Keratinocyte (primary cell): ENCODE measurements around the gene AFTPH. TPM values are rescaled to one million over a fixed set of nuclear protein-coding genes. Genes with fewer than 3 reads are reported as not detected.
A peak's percentile ranks its signal among the peaks of the same experiment; 100 is the strongest.

Experiments
- DNase-seq: peaks from one replicate; pipeline ENCODE4 v3.0.0-alpha.2; 2011; ENCODE audit warnings: low read depth, missing footprints, low spot score
- FAIRE-seq: peaks from 2 replicates; lab custom pipeline; 2011; peaks lifted over from hg19 to GRCh38; lab: Jason Lieb, UNC
- H2AFZ ChIP-seq: 2 replicates; pipeline ENCODE4 v1.6.0; 2012; ENCODE audit warnings: low read length, control low read depth, inconsistent platforms; ENCODE audit not compliant: control insufficient read depth
- H3K27ac ChIP-seq: 2 replicates; pipeline ENCODE4 v1.5.1; 2011; ENCODE audit warnings: low read length; ENCODE audit not compliant: control insufficient read depth, insufficient read depth
- H3K27me3 ChIP-seq: 3 replicates; pipeline ENCODE4 v1.6.0; 2011; ENCODE audit warnings: low read length; ENCODE audit not compliant: control insufficient read depth, insufficient read depth; ENCODE audit errors: extremely low read depth
- H3K36me3 ChIP-seq, 2 experiments: 2 replicates in 1 of 2; 3 replicates in 1 of 2; pipeline ENCODE4 v1.5.1; 2011; ENCODE audit warnings: low read length in 2 of 2, mild to moderate bottlenecking in 1 of 2; ENCODE audit not compliant: control insufficient read depth in 2 of 2, insufficient read depth in 2 of 2; ENCODE audit errors: extremely low read depth in 1 of 2
- H3K4me1 ChIP-seq: 3 replicates; pipeline ENCODE4 v1.5.1; 2011; ENCODE audit warnings: low read length; ENCODE audit not compliant: control insufficient read depth, insufficient read depth; ENCODE audit errors: extremely low read depth
- H3K4me2 ChIP-seq: 3 replicates; pipeline ENCODE4 v1.6.0; 2011; ENCODE audit warnings: low read depth, low read length; ENCODE audit not compliant: control insufficient read depth, insufficient read depth; ENCODE audit errors: extremely low read depth
- H3K4me3 ChIP-seq, 3 experiments: fragments of 200-600 bp in 1 of 3; sonication (generic) in 1 of 3; 2 replicates in 2 of 3; 3 replicates in 1 of 3; pipeline ENCODE4 v1.5.1; 2011 to 2016; ENCODE audit warnings: low read length in 3 of 3, mild to moderate bottlenecking in 3 of 3, control low read depth in 2 of 3, inconsistent platforms in 1 of 3, low read depth in 1 of 3, mixed read lengths in 1 of 3, mixed run types in 1 of 3, moderate library complexity in 1 of 3; ENCODE audit not compliant: control insufficient read depth in 2 of 3, insufficient read depth in 2 of 3; ENCODE audit errors: extremely low read depth in 1 of 3
- H3K79me2 ChIP-seq: 2 replicates; pipeline ENCODE4 v1.6.0; 2012; ENCODE audit warnings: low read length; ENCODE audit not compliant: control insufficient read depth, insufficient read depth
- H3K9ac ChIP-seq: 3 replicates; pipeline ENCODE4 v1.6.0; 2011; ENCODE audit warnings: low read length; ENCODE audit not compliant: control insufficient read depth, insufficient read depth; ENCODE audit errors: extremely low read depth
- H3K9me1 ChIP-seq: 3 replicates; pipeline ENCODE4 v1.6.0; 2011; ENCODE audit warnings: low read length; ENCODE audit not compliant: control insufficient read depth, insufficient read depth; ENCODE audit errors: extremely low read depth
- H3K9me3 ChIP-seq: 2 replicates; pipeline ENCODE4 v1.5.1; 2012; ENCODE audit warnings: low read depth, low read length; ENCODE audit not compliant: control insufficient read depth
- H4K20me1 ChIP-seq: 3 replicates; pipeline ENCODE4 v1.6.0; 2011; ENCODE audit warnings: low read length; ENCODE audit not compliant: control insufficient read depth, insufficient read depth; ENCODE audit errors: extremely low read depth
- EZH2 ChIP-seq: IDR thresholded peaks from one replicate; pipeline ENCODE4 v1.6.1; 2012; ENCODE audit warnings: inconsistent platforms, mild to moderate bottlenecking, low read length, moderate library complexity
- dilution Hi-C: fragments of 300-500 bp; cut with MboI; formaldehyde crosslinking; loops from one replicate; pipeline ENCODE4 v1.7.0; 2020; ENCODE audit warnings: low sequenced_read_pairs; ENCODE audit not compliant: extremely low pct_ligation_motif_present
- polyA plus RNA-seq, 5 experiments: library from polyadenylated mRNA; depleted of rRNA in 3 of 5; stranded (reverse) in 3 of 5; stranded (forward) in 1 of 5; unstranded in 1 of 5; fragments of >200 nt; gene quantifications; 1 replicate in 1 of 5; 2 replicates in 3 of 5; 3 replicates in 1 of 5; pipeline versions ENCODE4 v1.2.1 to v1.2.3, GENCODE V29; 2011 to 2012; ENCODE audit warnings: missing spikeins in 2 of 5, low read depth in 1 of 5, low replicate concordance in 1 of 5
- TF ChIP-seq, protein P1 (sequence below), 3 experiments: IDR thresholded peaks in 1 of 3; conservative IDR thresholded peaks in 1 of 3; optimal IDR thresholded peaks in 1 of 3; 2 replicates in 2 of 3; 3 replicates in 1 of 3; pipeline versions ENCODE3 to v1.5.1; 2011; ENCODE audit warnings: low read length in 3 of 3, mild to moderate bottlenecking in 3 of 3, moderate library complexity in 2 of 3, control low read depth in 1 of 3, inconsistent platforms in 1 of 3; ENCODE audit not compliant: insufficient read depth in 2 of 3; ENCODE audit errors: extremely low read depth in 1 of 3

AFTPH gene
- polyA plus RNA-seq, 1 donor (not counting 4 experiments of a cell fraction or from before 2014, with no cell fraction given), result 28.3 TPM

- Histone ChIP-seq H3K27ac (peak overlapping the region; percentile 91), H3K4me2 (peak overlapping the region; percentile 83), H3K27me3 (no peaks in the 10 kb centered on the region), H3K4me1 (peaks cover 72% of the 10 kb centered on the region), H4K20me1 (no peaks in the 10 kb centered on the region), H3K36me3 (peaks cover 13 to 15% of the 10 kb centered on the region in 2 experiments), H3K4me3 (peak overlapping the region in 2 of 3 experiments; percentile 9 to 25), H3K79me2 (peaks cover 76% of the 10 kb centered on the region), H3K9ac (peak overlapping the region; percentile 63), H2AFZ (no peak overlapping the region), H3K9me1 (peaks cover 3% of the 10 kb centered on the region), H3K9me3 (no peaks in the 10 kb centered on the region)
- dilution Hi-C loops, result no loop called here
- DNase-seq, result no peak
- TF ChIP-seq EZH2, result no peak
- TF ChIP-seq, protein P1, sequence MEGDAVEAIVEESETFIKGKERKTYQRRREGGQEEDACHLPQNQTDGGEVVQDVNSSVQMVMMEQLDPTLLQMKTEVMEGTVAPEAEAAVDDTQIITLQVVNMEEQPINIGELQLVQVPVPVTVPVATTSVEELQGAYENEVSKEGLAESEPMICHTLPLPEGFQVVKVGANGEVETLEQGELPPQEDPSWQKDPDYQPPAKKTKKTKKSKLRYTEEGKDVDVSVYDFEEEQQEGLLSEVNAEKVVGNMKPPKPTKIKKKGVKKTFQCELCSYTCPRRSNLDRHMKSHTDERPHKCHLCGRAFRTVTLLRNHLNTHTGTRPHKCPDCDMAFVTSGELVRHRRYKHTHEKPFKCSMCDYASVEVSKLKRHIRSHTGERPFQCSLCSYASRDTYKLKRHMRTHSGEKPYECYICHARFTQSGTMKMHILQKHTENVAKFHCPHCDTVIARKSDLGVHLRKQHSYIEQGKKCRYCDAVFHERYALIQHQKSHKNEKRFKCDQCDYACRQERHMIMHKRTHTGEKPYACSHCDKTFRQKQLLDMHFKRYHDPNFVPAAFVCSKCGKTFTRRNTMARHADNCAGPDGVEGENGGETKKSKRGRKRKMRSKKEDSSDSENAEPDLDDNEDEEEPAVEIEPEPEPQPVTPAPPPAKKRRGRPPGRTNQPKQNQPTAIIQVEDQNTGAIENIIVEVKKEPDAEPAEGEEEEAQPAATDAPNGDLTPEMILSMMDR (optimal IDR thresholded peaks at IDR 0.05 in 1 of 3, IDR thresholded peaks at IDR 0.05 in 1 of 3, conservative IDR thresholded peaks at IDR 0.05 in 1 of 3; ENCODE audit: extremely low read depth in 1 of 3, insufficient read depth in 2 of 3, low read length in 3 of 3), result no peak
- peak; percentile 39 for FAIRE-seq
These were observed 114.5 kb downstream of the AFTPH start for GRCh38 chr2:64638502-64639120.

GRCh38 chr2:64639691-64640090, 115.6 kb downstream of the AFTPH start:
- H3K79me2 ChIP-seq, result peaks cover 81% of the 10 kb centered on the region
- no peak for TF ChIP-seq EZH2
- TF ChIP-seq, protein P1 (optimal IDR thresholded peaks at IDR 0.05 in 1 of 3, IDR thresholded peaks at IDR 0.05 in 1 of 3, conservative IDR thresholded peaks at IDR 0.05 in 1 of 3; ENCODE audit: extremely low read depth in 1 of 3, insufficient read depth in 2 of 3, low read length in 3 of 3), result no peak
- dilution Hi-C loops, result no loop called here
- FAIRE-seq (no peak), DNase-seq (no peak)
- H3K27me3 ChIP-seq, result no peaks in the 10 kb centered on the region
- no peaks in the 10 kb centered on the region for H4K20me1 ChIP-seq
- no peak overlapping the region for H2AFZ ChIP-seq
- H3K9me1 ChIP-seq, result peaks cover 3% of the 10 kb centered on the region
- peaks cover 7 to 11% of the 10 kb centered on the region in 2 experiments for H3K36me3 ChIP-seq
- H3K27ac ChIP-seq, result peak overlapping the region; percentile 91
- peak overlapping the region; percentile 83 for H3K4me2 ChIP-seq
- no peak overlapping the region for H3K4me3 ChIP-seq
- H3K4me1 ChIP-seq, result peaks cover 83% of the 10 kb centered on the region
- H3K9me3 ChIP-seq, result no peaks in the 10 kb centered on the region
- peak overlapping the region; percentile 70 for H3K9ac ChIP-seq
